ENCODE results near the gene BAIAP2.
"Not testable (repeated sequence)": the region's sequence is repeated elsewhere in the genome, so short reads cannot be mapped to it uniquely, and the experiment has no call there.

BAIAP2 gene

GRCh38 chr17:81016575-81016974 lies 18.4 kb upstream of the BAIAP2 start:
- no peak overlapping the region for H3K27ac ChIP-seq (ENCODE audit: low read length)
- no peaks in the 10 kb centered on the region for H3K27me3 ChIP-seq (ENCODE audit: control insufficient read depth in 1 of 2, insufficient read depth in 2 of 2, low read length in 2 of 2)
- no peaks in the 10 kb centered on the region for H3K9me3 ChIP-seq (ENCODE audit: control insufficient read depth in 2 of 2, low read length in 2 of 2)
- no peaks in the 10 kb centered on the region for H3K36me3 ChIP-seq (ENCODE audit: control insufficient read depth in 2 of 2, insufficient read depth in 2 of 2, low read length in 2 of 2)
- no peak overlapping the region for H3K9ac ChIP-seq (ENCODE audit: low read length in 2 of 2)
- H3K4me1 ChIP-seq (ENCODE audit: control insufficient read depth, insufficient read depth, low read length) = peaks cover 22% of the 10 kb centered on the region
- no peak overlapping the region for H3K4me3 ChIP-seq (ENCODE audit: low read length in 2 of 2)

GRCh38 chr17:81017330-81017729 lies 17.6 kb upstream of the BAIAP2 start:
- H3K36me3 ChIP-seq (ENCODE audit: control insufficient read depth in 2 of 2, insufficient read depth in 2 of 2, low read length in 2 of 2); H3K9ac ChIP-seq (ENCODE audit: low read length in 2 of 2); H3K9me3 ChIP-seq (ENCODE audit: control insufficient read depth in 2 of 2, low read length in 2 of 2); H3K4me3 ChIP-seq (ENCODE audit: low read length in 2 of 2); H3K27me3 ChIP-seq (ENCODE audit: control insufficient read depth in 1 of 2, insufficient read depth in 2 of 2, low read length in 2 of 2): not testable (repeated sequence)
- H3K27ac ChIP-seq (ENCODE audit: low read length) = peak overlapping the region; percentile 80
- peaks cover 25% of the 10 kb centered on the region for H3K4me1 ChIP-seq (ENCODE audit: control insufficient read depth, insufficient read depth, low read length)

GRCh38 chr17:81018044-81018802 lies 16.7 kb upstream of the BAIAP2 start:
- peak overlapping the region; percentile 62 to 70 for H3K4me3 ChIP-seq (ENCODE audit: low read length in 2 of 2)

GRCh38 chr17:81019563-81020442 lies 15.1 kb upstream of the BAIAP2 start:
- Histone ChIP-seq H3K4me1 (ENCODE audit: control insufficient read depth, insufficient read depth, low read length) (peaks cover 31% of the 10 kb centered on the region), H3K9me3 (ENCODE audit: control insufficient read depth in 2 of 2, low read length in 2 of 2) (no peaks in the 10 kb centered on the region), H3K4me3 (ENCODE audit: low read length in 2 of 2) (no peak overlapping the region), H3K27ac (ENCODE audit: low read length) (no peak overlapping the region), H3K27me3 (ENCODE audit: control insufficient read depth in 1 of 2, insufficient read depth in 2 of 2, low read length in 2 of 2) (no peaks in the 10 kb centered on the region), H3K9ac (ENCODE audit: low read length in 2 of 2) (no peak overlapping the region), H3K36me3 (ENCODE audit: control insufficient read depth in 2 of 2, insufficient read depth in 2 of 2, low read length in 2 of 2) (no peaks in the 10 kb centered on the region)

More at GRCh38 chr17:81018044-81018802, 16.7 kb upstream of the BAIAP2 start:
- Histone ChIP-seq H3K36me3 (ENCODE audit: control insufficient read depth in 2 of 2, insufficient read depth in 2 of 2, low read length in 2 of 2) (no peaks in the 10 kb centered on the region), H3K27me3 (ENCODE audit: control insufficient read depth in 1 of 2, insufficient read depth in 2 of 2, low read length in 2 of 2) (no peaks in the 10 kb centered on the region), H3K9me3 (ENCODE audit: control insufficient read depth in 2 of 2, low read length in 2 of 2) (no peaks in the 10 kb centered on the region), H3K9ac (ENCODE audit: low read length in 2 of 2) (peak overlapping the region; percentile 7 to 79), H3K4me1 (ENCODE audit: control insufficient read depth, insufficient read depth, low read length) (peaks cover 25% of the 10 kb centered on the region), H3K27ac (ENCODE audit: low read length) (peak overlapping the region; percentile 80)

- H3K4me1 ChIP-seq (ENCODE audit: control insufficient read depth, insufficient read depth, low read length) = peaks cover 31% of the 10 kb centered on the region
- no peaks in the 10 kb centered on the region for H3K27me3 ChIP-seq (ENCODE audit: control insufficient read depth in 1 of 2, insufficient read depth in 2 of 2, low read length in 2 of 2)
- H3K9me3 ChIP-seq (ENCODE audit: control insufficient read depth in 2 of 2, low read length in 2 of 2) = no peaks in the 10 kb centered on the region
- no peaks in the 10 kb centered on the region for H3K36me3 ChIP-seq (ENCODE audit: control insufficient read depth in 2 of 2, insufficient read depth in 2 of 2, low read length in 2 of 2)
- H3K27ac ChIP-seq (ENCODE audit: low read length) = peak overlapping the region; percentile 71
- peak overlapping the region in 1 of 2 donors; percentile 34 for H3K4me3 ChIP-seq (ENCODE audit: low read length in 2 of 2)
- H3K9ac ChIP-seq (ENCODE audit: low read length in 2 of 2) = peak overlapping the region in 1 of 2 donors; percentile 30
Observed at GRCh38 chr17:81020443-81020766, 14.5 kb upstream of the BAIAP2 start.

GRCh38 chr17:81020767-81021497 lies 14.0 kb upstream of the BAIAP2 start:
- H3K27ac ChIP-seq (ENCODE audit: low read length) = peak overlapping the region; percentile 71
- no peaks in the 10 kb centered on the region for H3K36me3 ChIP-seq (ENCODE audit: control insufficient read depth in 2 of 2, insufficient read depth in 2 of 2, low read length in 2 of 2)
- no peaks in the 10 kb centered on the region for H3K27me3 ChIP-seq (ENCODE audit: control insufficient read depth in 1 of 2, insufficient read depth in 2 of 2, low read length in 2 of 2)
- peak overlapping the region; percentile 36 to 43 for H3K9ac ChIP-seq (ENCODE audit: low read length in 2 of 2)
- H3K4me3 ChIP-seq (ENCODE audit: low read length in 2 of 2) = peak overlapping the region; percentile 34 to 44
- peaks cover 32% of the 10 kb centered on the region for H3K4me1 ChIP-seq (ENCODE audit: control insufficient read depth, insufficient read depth, low read length)
- no peaks in the 10 kb centered on the region for H3K9me3 ChIP-seq (ENCODE audit: control insufficient read depth in 2 of 2, low read length in 2 of 2)

- Histone ChIP-seq H3K36me3 (ENCODE audit: control insufficient read depth in 2 of 2, insufficient read depth in 2 of 2, low read length in 2 of 2) (no peaks in the 10 kb centered on the region), H3K9ac (ENCODE audit: low read length in 2 of 2) (peak overlapping the region; percentile 36 to 43), H3K4me3 (ENCODE audit: low read length in 2 of 2) (peak overlapping the region in 1 of 2 donors; percentile 44), H3K27me3 (ENCODE audit: control insufficient read depth in 1 of 2, insufficient read depth in 2 of 2, low read length in 2 of 2) (no peaks in the 10 kb centered on the region), H3K27ac (ENCODE audit: low read length) (peak overlapping the region; percentile 66), H3K4me1 (ENCODE audit: control insufficient read depth, insufficient read depth, low read length) (peaks cover 40% of the 10 kb centered on the region), H3K9me3 (ENCODE audit: control insufficient read depth in 2 of 2, low read length in 2 of 2) (no peaks in the 10 kb centered on the region)
Observed at GRCh38 chr17:81021531-81022343, 13.2 kb upstream of the BAIAP2 start.

GRCh38 chr17:81022344-81022676 lies 12.6 kb upstream of the BAIAP2 start:
- H3K9ac ChIP-seq (ENCODE audit: low read length in 2 of 2) = no peak overlapping the region
- H3K36me3 ChIP-seq (ENCODE audit: control insufficient read depth in 2 of 2, insufficient read depth in 2 of 2, low read length in 2 of 2) = no peaks in the 10 kb centered on the region
- H3K27me3 ChIP-seq (ENCODE audit: control insufficient read depth in 1 of 2, insufficient read depth in 2 of 2, low read length in 2 of 2) = no peaks in the 10 kb centered on the region
- H3K9me3 ChIP-seq (ENCODE audit: control insufficient read depth in 2 of 2, low read length in 2 of 2) = no peaks in the 10 kb centered on the region
- H3K4me1 ChIP-seq (ENCODE audit: control insufficient read depth, insufficient read depth, low read length) = peaks cover 46% of the 10 kb centered on the region
- peak overlapping the region; percentile 66 for H3K27ac ChIP-seq (ENCODE audit: low read length)
- no peak overlapping the region for H3K4me3 ChIP-seq (ENCODE audit: low read length in 2 of 2)

GRCh38 chr17:81025065-81025740 lies 9.7 kb upstream of the BAIAP2 start:
- Histone ChIP-seq H3K27ac (ENCODE audit: low read length) (no peak overlapping the region), H3K4me1 (ENCODE audit: control insufficient read depth, insufficient read depth, low read length) (peaks cover 48% of the 10 kb centered on the region), H3K4me3 (ENCODE audit: low read length in 2 of 2) (no peak overlapping the region), H3K27me3 (ENCODE audit: control insufficient read depth in 1 of 2, insufficient read depth in 2 of 2, low read length in 2 of 2) (peaks cover 0 to 3% of the 10 kb centered on the region in 2 donors), H3K36me3 (ENCODE audit: control insufficient read depth in 2 of 2, insufficient read depth in 2 of 2, low read length in 2 of 2) (no peaks in the 10 kb centered on the region), H3K9me3 (ENCODE audit: control insufficient read depth in 2 of 2, low read length in 2 of 2) (no peaks in the 10 kb centered on the region), H3K9ac (ENCODE audit: low read length in 2 of 2) (no peak overlapping the region)
